ENCODE results near the gene GALP. TPM values are rescaled to one million over a fixed set of nuclear protein-coding genes. Genes with fewer than 3 reads are reported as not detected.
A peak's percentile ranks its signal among the peaks of the same experiment; 100 is the strongest.
"Not testable (repeated sequence)": the region's sequence is repeated elsewhere in the genome, so short reads cannot be mapped to it uniquely, and the experiment has no call there.

GALP gene
- total and polyA plus RNA-seq, 2 experiments from 2014 or later: not detected

- TF ChIP-seq ZNF462 (CRISPR knock-in tag; IDR thresholded peaks at IDR 0.05): no peak
- TF ChIP-seq ZNF114 (CRISPR knock-in tag; IDR thresholded peaks at IDR 0.05): no peak
- TF ChIP-seq JUNB (IDR thresholded peaks at IDR 0.05; ENCODE audit: unreplicated experiment): no peak
- TF ChIP-seq CREB1 (CRISPR knock-in tag; IDR thresholded peaks at IDR 0.05; ENCODE audit: low read depth): no peak
- TF ChIP-seq ZNF331 (CRISPR knock-in tag; IDR thresholded peaks at IDR 0.05; ENCODE audit: low read depth): no peak
- TF ChIP-seq STAT1 (IDR thresholded peaks at IDR 0.05; ENCODE audit: unreplicated experiment): no peak
- TF ChIP-seq, protein P1, sequence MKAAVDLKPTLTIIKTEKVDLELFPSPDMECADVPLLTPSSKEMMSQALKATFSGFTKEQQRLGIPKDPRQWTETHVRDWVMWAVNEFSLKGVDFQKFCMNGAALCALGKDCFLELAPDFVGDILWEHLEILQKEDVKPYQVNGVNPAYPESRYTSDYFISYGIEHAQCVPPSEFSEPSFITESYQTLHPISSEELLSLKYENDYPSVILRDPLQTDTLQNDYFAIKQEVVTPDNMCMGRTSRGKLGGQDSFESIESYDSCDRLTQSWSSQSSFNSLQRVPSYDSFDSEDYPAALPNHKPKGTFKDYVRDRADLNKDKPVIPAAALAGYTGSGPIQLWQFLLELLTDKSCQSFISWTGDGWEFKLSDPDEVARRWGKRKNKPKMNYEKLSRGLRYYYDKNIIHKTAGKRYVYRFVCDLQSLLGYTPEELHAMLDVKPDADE (IDR thresholded peaks at IDR 0.05): no peak
These were observed 43.2 kb downstream of the GALP start (continued) for GRCh38 chr19:56218961-56219360.

- ATAC-seq: peak; percentile 14
- H3K79me2 ChIP-seq (replicated peaks; ENCODE audit: insufficient read depth); H3F3A ChIP-seq (replicated peaks; ENCODE audit: low read depth); H2AFZ ChIP-seq; H3K4me3 ChIP-seq; H3K4me3 Mint-ChIP-seq; H3K4me2 ChIP-seq; H3K27me3 ChIP-seq (ENCODE audit: insufficient read depth); H3K27ac ChIP-seq (ENCODE audit: low read depth); H3K4me1 ChIP-seq (ENCODE audit: insufficient read depth); H3K36me3 ChIP-seq (ENCODE audit: insufficient read depth); H3K4me1 Mint-ChIP-seq; H3K36me3 Mint-ChIP-seq (ENCODE audit: low read depth); H3K27ac Mint-ChIP-seq; H4K20me1 ChIP-seq (replicated peaks; ENCODE audit: insufficient read depth); H3K9me2 ChIP-seq (ENCODE audit: insufficient read depth); H3K27me3 Mint-ChIP-seq (ENCODE audit: insufficient read depth, low read depth, poor library complexity); H3K9me3 Mint-ChIP-seq: not testable (repeated sequence)
- peak; percentile 50 to 70 for TF ChIP-seq CTCF (conservative IDR thresholded peaks at IDR 0.05; ENCODE audit: low read depth in 2 of 2)
- DNase-seq (ENCODE audit: low spot score): peak; percentile 77
These were observed 45.6 kb downstream of the GALP start for GRCh38 chr19:56221442-56221841.
